WTC11 (cell line): Measurements from ENCODE around the gene RSPH9. TPM values are rescaled to one million over a fixed set of nuclear protein-coding genes. Genes with fewer than 3 reads are reported as not detected.

Source experiments
- ATAC-seq: fragments of 200-7000 bp; cut with Tn5 transposase; 2 replicates; pipeline ENCODE4 v1.10.0; 2021; ENCODE audit warnings: mild to moderate bottlenecking, moderate library complexity
- CTCF ChIA-PET: fragments of 300-600 bp; sonication (Branson Sonifier 250); formaldehyde crosslinking; loops from one replicate; lab custom pipeline; 2021; ENCODE audit warnings: antibody characterized with exemption; lab: Charles Lee
- POLR2A ChIA-PET: fragments of 350-600 bp; sonication (Branson Sonifier 250); formaldehyde crosslinking; loops from one replicate; lab custom pipeline; 2021; ENCODE audit warnings: antibody characterized with exemption; lab: Charles Lee
- DNase-seq: peaks from one replicate; pipeline ENCODE4 v3.0.0; 2021; ENCODE audit warnings: low spot score
- H3K27ac Mint-ChIP-seq: 2 replicates; pipeline ENCODE4 v1.8.0; 2021; ENCODE audit warnings: mixed read lengths
- H3K27me3 Mint-ChIP-seq: 2 replicates; pipeline ENCODE4 v1.8.0; 2021; ENCODE audit warnings: low read depth, mild to moderate bottlenecking, moderate library complexity, mixed read lengths
- H3K36me3 Mint-ChIP-seq: 2 replicates; pipeline ENCODE4 v1.8.0; 2021; ENCODE audit warnings: mixed read lengths
- H3K4me1 Mint-ChIP-seq: 2 replicates; pipeline ENCODE4 v1.8.0; 2022; ENCODE audit warnings: mixed read lengths
- H3K4me3 Mint-ChIP-seq: 2 replicates; pipeline ENCODE4 v1.8.0; 2021; ENCODE audit warnings: mild to moderate bottlenecking, moderate library complexity, mixed read lengths
- H3K9me3 Mint-ChIP-seq: 2 replicates; pipeline ENCODE4 v1.8.0; 2021; ENCODE audit warnings: mixed read lengths
- ATF1 ChIP-seq: sonication (generic); formaldehyde crosslinking; IDR thresholded peaks from 2 replicates; pipeline ENCODE4 v1.8.1; 2023; ENCODE audit warnings: mild to moderate bottlenecking, moderate library complexity, missing genetic modification reagents
- CBFB ChIP-seq: sonication (generic); formaldehyde crosslinking; IDR thresholded peaks from 2 replicates; pipeline ENCODE4 v1.8.1; 2022; ENCODE audit warnings: mild to moderate bottlenecking, low read depth, missing genetic modification reagents
- ETV6 ChIP-seq: sonication (generic); formaldehyde crosslinking; IDR thresholded peaks from 2 replicates; pipeline ENCODE4 v1.8.1; 2022; ENCODE audit warnings: mild to moderate bottlenecking, missing genetic modification reagents
- FOXP1 ChIP-seq: sonication (generic); formaldehyde crosslinking; IDR thresholded peaks from 2 replicates; pipeline ENCODE4 v1.8.0; 2022; ENCODE audit warnings: missing genetic modification reagents, mild to moderate bottlenecking, moderate library complexity, borderline replicate concordance
- GABPB1 ChIP-seq: sonication (generic); formaldehyde crosslinking; IDR thresholded peaks from 2 replicates; pipeline ENCODE4 v1.8.1; 2023; ENCODE audit warnings: mild to moderate bottlenecking, missing genetic modification reagents
- GRHL2 ChIP-seq: fragments of 250-450 bp; sonication (Bioruptor Pico); IDR thresholded peaks from 2 replicates; pipeline ENCODE4 v1.8.0; 2022; ENCODE audit warnings: mild to moderate bottlenecking, moderate library complexity; ENCODE audit not compliant: insufficient replicate concordance, severe bottlenecking
- GTF2I ChIP-seq: fragments of 250-450 bp; sonication (Bioruptor Pico); conservative IDR thresholded peaks from 2 replicates; pipeline ENCODE4 v1.4.0; 2021; ENCODE audit warnings: mild to moderate bottlenecking
- IRF2 ChIP-seq: sonication (generic); formaldehyde crosslinking; IDR thresholded peaks from 2 replicates; pipeline ENCODE4 v1.8.0; 2022; ENCODE audit warnings: low read depth, missing genetic modification reagents, borderline replicate concordance
- MYBL2 ChIP-seq: sonication (generic); formaldehyde crosslinking; IDR thresholded peaks from 2 replicates; pipeline ENCODE4 v1.8.1; 2023; ENCODE audit warnings: mild to moderate bottlenecking, moderate library complexity, missing genetic modification reagents
- SOX15 ChIP-seq: fragments of 250-450 bp; sonication (Bioruptor Pico); IDR thresholded peaks from 2 replicates; pipeline ENCODE4 v1.9.0; 2021; ENCODE audit warnings: mild to moderate bottlenecking
- TEAD1 ChIP-seq: sonication (generic); formaldehyde crosslinking; IDR thresholded peaks from 2 replicates; pipeline ENCODE4 v1.8.0; 2022; ENCODE audit warnings: mild to moderate bottlenecking, missing genetic modification reagents
- TEAD4 ChIP-seq: sonication (generic); formaldehyde crosslinking; IDR thresholded peaks from 2 replicates; pipeline ENCODE4 v1.8.0; 2022; ENCODE audit warnings: mild to moderate bottlenecking, missing genetic modification reagents
- ZNF121 ChIP-seq: sonication (generic); formaldehyde crosslinking; IDR thresholded peaks from 2 replicates; pipeline ENCODE4 v1.8.0; 2023; ENCODE audit warnings: missing genetic modification reagents
- total RNA-seq: library from RNA; stranded (reverse); gene quantifications from 3 replicates; pipeline ENCODE4 v1.2.3, GENCODE V29; 2021
- TF ChIP-seq, protein P1 (sequence below): sonication (generic); formaldehyde crosslinking; IDR thresholded peaks from 2 replicates; pipeline ENCODE4 v1.8.1; 2023; ENCODE audit warnings: mild to moderate bottlenecking, missing genetic modification reagents, borderline replicate concordance
- TF ChIP-seq, protein P2 (sequence below): fragments of 250-450 bp; sonication (Bioruptor Pico); IDR thresholded peaks from 2 replicates; pipeline ENCODE4 v1.9.0; 2021; ENCODE audit warnings: moderate library complexity, mild to moderate bottlenecking, inconsistent platforms, borderline replicate concordance
- TF ChIP-seq, protein P3 (sequence below): fragments of 250-450 bp; sonication (Bioruptor Pico); IDR thresholded peaks from 2 replicates; pipeline ENCODE4 v1.9.0; 2021; ENCODE audit warnings: mild to moderate bottlenecking
- TF ChIP-seq, protein P4 (sequence below): sonication (generic); formaldehyde crosslinking; IDR thresholded peaks from 2 replicates; pipeline ENCODE4 v1.8.1; 2023; ENCODE audit warnings: mild to moderate bottlenecking, missing genetic modification reagents
- TF ChIP-seq, protein P5 (sequence below): sonication (generic); formaldehyde crosslinking; IDR thresholded peaks from 2 replicates; pipeline ENCODE4 v1.8.1; 2022; ENCODE audit warnings: mild to moderate bottlenecking, missing genetic modification reagents, moderate library complexity, borderline replicate concordance
- TF ChIP-seq, protein P6 (sequence below): fragments of 250-450 bp; sonication (Bioruptor Pico); IDR thresholded peaks from 2 replicates; pipeline ENCODE4 v1.8.0; 2021; ENCODE audit warnings: mild to moderate bottlenecking
- TF ChIP-seq, protein P7 (sequence below): sonication (generic); formaldehyde crosslinking; conservative IDR thresholded peaks from 2 replicates; pipeline ENCODE4 v1.8.1; 2023; ENCODE audit warnings: mild to moderate bottlenecking, low read depth, missing genetic modification reagents, moderate library complexity
- TF ChIP-seq, protein P8 (sequence below): sonication (generic); formaldehyde crosslinking; IDR thresholded peaks from 2 replicates; pipeline ENCODE4 v1.8.1; 2022; ENCODE audit warnings: low read depth, mild to moderate bottlenecking, moderate library complexity, missing genetic modification reagents, borderline replicate concordance
- TF ChIP-seq, protein P9 (sequence below): sonication (generic); formaldehyde crosslinking; IDR thresholded peaks from 2 replicates; pipeline ENCODE4 v1.8.0; 2022; ENCODE audit warnings: mild to moderate bottlenecking, missing genetic modification reagents

The RSPH9 gene
- total RNA-seq, 1 experiment from 2014 or later, result 0.35 TPM

DNA sequence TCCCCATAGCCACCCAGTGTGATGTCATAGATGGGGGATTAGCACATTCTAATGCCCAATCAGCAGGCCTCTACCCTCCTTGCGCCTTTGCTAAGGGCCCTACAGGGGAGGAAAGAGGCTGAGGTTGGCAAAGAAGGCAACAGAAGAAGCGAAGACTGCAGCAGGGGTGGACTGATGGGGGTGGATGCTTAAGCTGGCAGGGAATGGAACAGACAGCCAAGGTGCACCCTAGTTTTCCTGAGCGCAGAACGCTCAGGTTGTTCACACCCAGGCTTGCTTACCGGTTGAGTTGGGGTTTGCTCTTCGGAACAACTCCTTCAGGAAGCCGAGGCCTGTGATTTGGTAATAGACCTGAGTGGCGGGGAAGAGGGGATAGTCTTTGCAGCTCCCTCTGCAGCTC, 30.1 kb downstream of the RSPH9 start (continued):
- no peak for TF ChIP-seq FOXP1 (CRISPR knock-in tag)
- no peak for TF ChIP-seq GABPB1
- TF ChIP-seq, protein P1, sequence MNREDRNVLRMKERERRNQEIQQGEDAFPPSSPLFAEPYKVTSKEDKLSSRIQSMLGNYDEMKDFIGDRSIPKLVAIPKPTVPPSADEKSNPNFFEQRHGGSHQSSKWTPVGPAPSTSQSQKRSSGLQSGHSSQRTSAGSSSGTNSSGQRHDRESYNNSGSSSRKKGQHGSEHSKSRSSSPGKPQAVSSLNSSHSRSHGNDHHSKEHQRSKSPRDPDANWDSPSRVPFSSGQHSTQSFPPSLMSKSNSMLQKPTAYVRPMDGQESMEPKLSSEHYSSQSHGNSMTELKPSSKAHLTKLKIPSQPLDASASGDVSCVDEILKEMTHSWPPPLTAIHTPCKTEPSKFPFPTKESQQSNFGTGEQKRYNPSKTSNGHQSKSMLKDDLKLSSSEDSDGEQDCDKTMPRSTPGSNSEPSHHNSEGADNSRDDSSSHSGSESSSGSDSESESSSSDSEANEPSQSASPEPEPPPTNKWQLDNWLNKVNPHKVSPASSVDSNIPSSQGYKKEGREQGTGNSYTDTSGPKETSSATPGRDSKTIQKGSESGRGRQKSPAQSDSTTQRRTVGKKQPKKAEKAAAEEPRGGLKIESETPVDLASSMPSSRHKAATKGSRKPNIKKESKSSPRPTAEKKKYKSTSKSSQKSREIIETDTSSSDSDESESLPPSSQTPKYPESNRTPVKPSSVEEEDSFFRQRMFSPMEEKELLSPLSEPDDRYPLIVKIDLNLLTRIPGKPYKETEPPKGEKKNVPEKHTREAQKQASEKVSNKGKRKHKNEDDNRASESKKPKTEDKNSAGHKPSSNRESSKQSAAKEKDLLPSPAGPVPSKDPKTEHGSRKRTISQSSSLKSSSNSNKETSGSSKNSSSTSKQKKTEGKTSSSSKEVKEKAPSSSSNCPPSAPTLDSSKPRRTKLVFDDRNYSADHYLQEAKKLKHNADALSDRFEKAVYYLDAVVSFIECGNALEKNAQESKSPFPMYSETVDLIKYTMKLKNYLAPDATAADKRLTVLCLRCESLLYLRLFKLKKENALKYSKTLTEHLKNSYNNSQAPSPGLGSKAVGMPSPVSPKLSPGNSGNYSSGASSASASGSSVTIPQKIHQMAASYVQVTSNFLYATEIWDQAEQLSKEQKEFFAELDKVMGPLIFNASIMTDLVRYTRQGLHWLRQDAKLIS, result no peak
- no peak for TF ChIP-seq MYBL2 (CRISPR knock-in tag)
- TF ChIP-seq ETV6 (CRISPR knock-in tag), result no peak
- TF ChIP-seq, protein P2, sequence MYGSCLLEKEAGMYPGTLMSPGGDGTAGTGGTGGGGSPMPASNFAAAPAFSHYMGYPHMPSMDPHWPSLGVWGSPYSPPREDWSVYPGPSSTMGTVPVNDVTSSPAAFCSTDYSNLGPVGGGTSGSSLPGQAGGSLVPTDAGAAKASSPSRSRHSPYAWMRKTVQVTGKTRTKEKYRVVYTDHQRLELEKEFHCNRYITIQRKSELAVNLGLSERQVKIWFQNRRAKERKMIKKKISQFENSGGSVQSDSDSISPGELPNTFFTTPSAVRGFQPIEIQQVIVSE (CRISPR knock-in tag), result no peak
- no peak for TF ChIP-seq TEAD4 (CRISPR knock-in tag)
- no peak for TF ChIP-seq GTF2I (CRISPR knock-in tag)
- TF ChIP-seq, protein P3, sequence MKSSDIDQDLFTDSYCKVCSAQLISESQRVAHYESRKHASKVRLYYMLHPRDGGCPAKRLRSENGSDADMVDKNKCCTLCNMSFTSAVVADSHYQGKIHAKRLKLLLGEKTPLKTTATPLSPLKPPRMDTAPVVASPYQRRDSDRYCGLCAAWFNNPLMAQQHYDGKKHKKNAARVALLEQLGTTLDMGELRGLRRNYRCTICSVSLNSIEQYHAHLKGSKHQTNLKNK (CRISPR knock-in tag), result no peak
- no peak for TF ChIP-seq GRHL2

DNA sequence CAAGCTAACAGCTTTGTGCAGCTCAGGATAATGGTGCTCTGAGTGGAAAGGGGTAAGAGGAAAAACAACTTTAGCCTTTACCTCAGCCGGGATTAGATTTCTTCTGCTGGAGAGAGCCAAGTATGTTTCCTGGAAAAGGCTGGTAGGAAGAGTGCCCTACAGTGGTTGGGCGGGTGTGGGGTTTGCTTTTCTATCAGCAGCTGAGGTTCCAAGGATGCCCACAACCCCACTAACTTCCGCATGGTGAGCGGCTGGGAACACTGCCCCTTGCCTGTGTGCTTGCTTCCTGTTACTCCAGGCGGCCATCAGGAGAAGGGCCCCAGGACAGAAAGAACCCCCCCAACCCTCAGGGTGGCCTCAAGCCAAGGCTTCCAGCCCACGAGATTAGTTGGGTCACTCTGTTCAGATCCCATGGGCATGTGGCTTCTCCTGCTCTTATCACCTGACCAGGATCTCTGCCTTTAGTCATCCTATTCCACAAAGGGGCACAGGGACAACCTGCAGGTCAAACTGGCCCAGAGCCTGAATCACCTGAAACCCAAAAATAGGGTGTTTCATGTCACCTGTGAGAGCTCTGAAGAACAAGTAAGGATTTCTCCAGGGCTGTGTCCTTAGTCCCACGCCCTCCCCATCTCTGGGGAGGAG, 32.2 kb downstream of the RSPH9 start:
- ATAC-seq, result no peak
- no peaks in the 10 kb centered on the region for H3K27me3 Mint-ChIP-seq
- H3K9me3 Mint-ChIP-seq, result no peaks in the 10 kb centered on the region
- H3K4me1 Mint-ChIP-seq, result no peaks in the 10 kb centered on the region
- POLR2A ChIA-PET, result interaction anchor here (0.6 kb wide), 1 partner anchor 139 kb away, joined by 4 read pairs; no protein-coding TSS in a partner anchor
- H3K4me3 Mint-ChIP-seq, result no peak overlapping the region
- CTCF ChIA-PET, result no interaction called here
- peaks cover 53% of the 10 kb centered on the region for H3K36me3 Mint-ChIP-seq
- DNase-seq, result no peak
- H3K27ac Mint-ChIP-seq, result no peak overlapping the region
- TF ChIP-seq ATF1 (no peak), SOX15 (no peak), IRF2 (CRISPR knock-in tag) (no peak), TEAD1 (CRISPR knock-in tag) (no peak), CBFB (CRISPR knock-in tag) (no peak), ZNF121 (CRISPR knock-in tag) (no peak)
- TF ChIP-seq, protein P4, sequence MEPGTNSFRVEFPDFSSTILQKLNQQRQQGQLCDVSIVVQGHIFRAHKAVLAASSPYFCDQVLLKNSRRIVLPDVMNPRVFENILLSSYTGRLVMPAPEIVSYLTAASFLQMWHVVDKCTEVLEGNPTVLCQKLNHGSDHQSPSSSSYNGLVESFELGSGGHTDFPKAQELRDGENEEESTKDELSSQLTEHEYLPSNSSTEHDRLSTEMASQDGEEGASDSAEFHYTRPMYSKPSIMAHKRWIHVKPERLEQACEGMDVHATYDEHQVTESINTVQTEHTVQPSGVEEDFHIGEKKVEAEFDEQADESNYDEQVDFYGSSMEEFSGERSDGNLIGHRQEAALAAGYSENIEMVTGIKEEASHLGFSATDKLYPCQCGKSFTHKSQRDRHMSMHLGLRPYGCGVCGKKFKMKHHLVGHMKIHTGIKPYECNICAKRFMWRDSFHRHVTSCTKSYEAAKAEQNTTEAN (CRISPR knock-in tag), result no peak
- TF ChIP-seq, protein P5, sequence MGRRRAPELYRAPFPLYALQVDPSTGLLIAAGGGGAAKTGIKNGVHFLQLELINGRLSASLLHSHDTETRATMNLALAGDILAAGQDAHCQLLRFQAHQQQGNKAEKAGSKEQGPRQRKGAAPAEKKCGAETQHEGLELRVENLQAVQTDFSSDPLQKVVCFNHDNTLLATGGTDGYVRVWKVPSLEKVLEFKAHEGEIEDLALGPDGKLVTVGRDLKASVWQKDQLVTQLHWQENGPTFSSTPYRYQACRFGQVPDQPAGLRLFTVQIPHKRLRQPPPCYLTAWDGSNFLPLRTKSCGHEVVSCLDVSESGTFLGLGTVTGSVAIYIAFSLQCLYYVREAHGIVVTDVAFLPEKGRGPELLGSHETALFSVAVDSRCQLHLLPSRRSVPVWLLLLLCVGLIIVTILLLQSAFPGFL (CRISPR knock-in tag), result no peak
- TF ChIP-seq, protein P6, sequence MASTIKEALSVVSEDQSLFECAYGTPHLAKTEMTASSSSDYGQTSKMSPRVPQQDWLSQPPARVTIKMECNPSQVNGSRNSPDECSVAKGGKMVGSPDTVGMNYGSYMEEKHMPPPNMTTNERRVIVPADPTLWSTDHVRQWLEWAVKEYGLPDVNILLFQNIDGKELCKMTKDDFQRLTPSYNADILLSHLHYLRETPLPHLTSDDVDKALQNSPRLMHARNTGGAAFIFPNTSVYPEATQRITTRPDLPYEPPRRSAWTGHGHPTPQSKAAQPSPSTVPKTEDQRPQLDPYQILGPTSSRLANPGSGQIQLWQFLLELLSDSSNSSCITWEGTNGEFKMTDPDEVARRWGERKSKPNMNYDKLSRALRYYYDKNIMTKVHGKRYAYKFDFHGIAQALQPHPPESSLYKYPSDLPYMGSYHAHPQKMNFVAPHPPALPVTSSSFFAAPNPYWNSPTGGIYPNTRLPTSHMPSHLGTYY (CRISPR knock-in tag), result no peak
- TF ChIP-seq, protein P7, sequence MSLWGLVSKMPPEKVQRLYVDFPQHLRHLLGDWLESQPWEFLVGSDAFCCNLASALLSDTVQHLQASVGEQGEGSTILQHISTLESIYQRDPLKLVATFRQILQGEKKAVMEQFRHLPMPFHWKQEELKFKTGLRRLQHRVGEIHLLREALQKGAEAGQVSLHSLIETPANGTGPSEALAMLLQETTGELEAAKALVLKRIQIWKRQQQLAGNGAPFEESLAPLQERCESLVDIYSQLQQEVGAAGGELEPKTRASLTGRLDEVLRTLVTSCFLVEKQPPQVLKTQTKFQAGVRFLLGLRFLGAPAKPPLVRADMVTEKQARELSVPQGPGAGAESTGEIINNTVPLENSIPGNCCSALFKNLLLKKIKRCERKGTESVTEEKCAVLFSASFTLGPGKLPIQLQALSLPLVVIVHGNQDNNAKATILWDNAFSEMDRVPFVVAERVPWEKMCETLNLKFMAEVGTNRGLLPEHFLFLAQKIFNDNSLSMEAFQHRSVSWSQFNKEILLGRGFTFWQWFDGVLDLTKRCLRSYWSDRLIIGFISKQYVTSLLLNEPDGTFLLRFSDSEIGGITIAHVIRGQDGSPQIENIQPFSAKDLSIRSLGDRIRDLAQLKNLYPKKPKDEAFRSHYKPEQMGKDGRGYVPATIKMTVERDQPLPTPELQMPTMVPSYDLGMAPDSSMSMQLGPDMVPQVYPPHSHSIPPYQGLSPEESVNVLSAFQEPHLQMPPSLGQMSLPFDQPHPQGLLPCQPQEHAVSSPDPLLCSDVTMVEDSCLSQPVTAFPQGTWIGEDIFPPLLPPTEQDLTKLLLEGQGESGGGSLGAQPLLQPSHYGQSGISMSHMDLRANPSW (CRISPR knock-in tag), result no peak
- TF ChIP-seq, protein P8, sequence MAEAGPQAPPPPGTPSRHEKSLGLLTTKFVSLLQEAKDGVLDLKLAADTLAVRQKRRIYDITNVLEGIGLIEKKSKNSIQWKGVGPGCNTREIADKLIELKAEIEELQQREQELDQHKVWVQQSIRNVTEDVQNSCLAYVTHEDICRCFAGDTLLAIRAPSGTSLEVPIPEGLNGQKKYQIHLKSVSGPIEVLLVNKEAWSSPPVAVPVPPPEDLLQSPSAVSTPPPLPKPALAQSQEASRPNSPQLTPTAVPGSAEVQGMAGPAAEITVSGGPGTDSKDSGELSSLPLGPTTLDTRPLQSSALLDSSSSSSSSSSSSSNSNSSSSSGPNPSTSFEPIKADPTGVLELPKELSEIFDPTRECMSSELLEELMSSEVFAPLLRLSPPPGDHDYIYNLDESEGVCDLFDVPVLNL (CRISPR knock-in tag), result no peak
- TF ChIP-seq, protein P9, sequence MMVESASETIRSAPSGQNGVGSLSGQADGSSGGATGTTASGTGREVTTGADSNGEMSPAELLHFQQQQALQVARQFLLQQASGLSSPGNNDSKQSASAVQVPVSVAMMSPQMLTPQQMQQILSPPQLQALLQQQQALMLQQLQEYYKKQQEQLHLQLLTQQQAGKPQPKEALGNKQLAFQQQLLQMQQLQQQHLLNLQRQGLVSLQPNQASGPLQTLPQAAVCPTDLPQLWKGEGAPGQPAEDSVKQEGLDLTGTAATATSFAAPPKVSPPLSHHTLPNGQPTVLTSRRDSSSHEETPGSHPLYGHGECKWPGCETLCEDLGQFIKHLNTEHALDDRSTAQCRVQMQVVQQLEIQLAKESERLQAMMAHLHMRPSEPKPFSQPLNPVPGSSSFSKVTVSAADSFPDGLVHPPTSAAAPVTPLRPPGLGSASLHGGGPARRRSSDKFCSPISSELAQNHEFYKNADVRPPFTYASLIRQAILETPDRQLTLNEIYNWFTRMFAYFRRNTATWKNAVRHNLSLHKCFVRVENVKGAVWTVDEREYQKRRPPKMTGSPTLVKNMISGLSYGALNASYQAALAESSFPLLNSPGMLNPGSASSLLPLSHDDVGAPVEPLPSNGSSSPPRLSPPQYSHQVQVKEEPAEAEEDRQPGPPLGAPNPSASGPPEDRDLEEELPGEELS (CRISPR knock-in tag), result no peak
